GM19351 (cell line): ENCODE results near the gene KRT31.
"Not testable (repeated sequence)": the region's sequence is repeated elsewhere in the genome, so short reads cannot be mapped to it uniquely, and the experiment has no call there.

Experiments used
- ATAC-seq: cut with Tn5 transposase; IDR thresholded peaks from one replicate; pipeline ENCODE4 v1.9.1; 2021; ENCODE audit warnings: mild to moderate bottlenecking, moderate library complexity; ENCODE audit not compliant: unreplicated experiment

The KRT31 gene

GRCh38 chr17:41392278-41392677, 5.1 kb downstream of the KRT31 start:
- no peak for ATAC-seq

- no peak for ATAC-seq
Measured at GRCh38 chr17:41391535-41391934, 5.9 kb downstream of the KRT31 start.

- ATAC-seq: no peak
Measured at GRCh38 chr17:41390411-41390938, 6.9 kb downstream of the KRT31 start.

GRCh38 chr17:41387670-41388069, 9.7 kb downstream of the KRT31 start:
- ATAC-seq: no peak

GRCh38 chr17:41386227-41386626, 11.2 kb downstream of the KRT31 start:
- ATAC-seq: no peak

GRCh38 chr17:41383690-41384089, 13.7 kb downstream of the KRT31 start:
- no peak for ATAC-seq

- ATAC-seq: no peak
Measured at GRCh38 chr17:41382394-41382793, 15.0 kb downstream of the KRT31 start.

GRCh38 chr17:41381943-41382342, 15.5 kb downstream of the KRT31 start, which contains the start of gene KRT34:
Gene KRT34 (minus strand): TSS chr17:41382306. CDS start chr17:41382246, 60 bp downstream.
- ATAC-seq: not testable (repeated sequence)

GRCh38 chr17:41380091-41380490, 17.3 kb downstream of the KRT31 start:
- not testable (repeated sequence) for ATAC-seq

- ATAC-seq: no peak
Measured at GRCh38 chr17:41377546-41377945, 19.9 kb downstream of the KRT31 start.

GRCh38 chr17:41369713-41370112, 27.7 kb downstream of the KRT31 start, which contains the start of gene KRT33B:
Gene KRT33B (minus strand): TSS chr17:41369813. CDS start chr17:41369750, 63 bp downstream.
- no peak for ATAC-seq

GRCh38 chr17:41369023-41369422, 28.4 kb downstream of the KRT31 start:
- no peak for ATAC-seq

- no peak for ATAC-seq
Measured at GRCh38 chr17:41367426-41368075, 29.9 kb downstream of the KRT31 start.

- no peak for ATAC-seq
Measured at GRCh38 chr17:41366070-41366469, 31.3 kb downstream of the KRT31 start.

- ATAC-seq: no peak
Measured at GRCh38 chr17:41363881-41364280, 33.5 kb downstream of the KRT31 start.

GRCh38 chr17:41360296-41360995, 37.0 kb downstream of the KRT31 start:
- ATAC-seq: no peak

- ATAC-seq: no peak
Measured at GRCh38 chr17:41354536-41354935, 42.9 kb downstream of the KRT31 start.

- no peak for ATAC-seq
Measured at GRCh38 chr17:41352597-41353366, 44.6 kb downstream of the KRT31 start.

GRCh38 chr17:41351177-41351576, 46.2 kb downstream of the KRT31 start:
- no peak for ATAC-seq

- not testable (repeated sequence) for ATAC-seq
Measured at GRCh38 chr17:41350381-41350878, 47.0 kb downstream of the KRT31 start, which contains the start of gene KRT33A. Gene KRT33A (minus strand): TSS chr17:41350828. CDS start chr17:41350767, 61 bp downstream.
